HEK293T (cell line): Measurements from ENCODE around the gene TRPM2.

Experiments used
- BHLHE40 ChIP-seq: fragments of 450-650 bp; IDR thresholded peaks from 2 replicates; pipeline ENCODE4 v1.6.1; 2016; ENCODE audit warnings: mild to moderate bottlenecking, moderate library complexity, borderline replicate concordance
- FOXA1 ChIP-seq: fragments of 450-650 bp; IDR thresholded peaks from 2 replicates; pipeline ENCODE4 v1.6.1; 2016; ENCODE audit warnings: mild to moderate bottlenecking
- FOXM1 ChIP-seq: fragments of 450-650 bp; IDR thresholded peaks from 2 replicates; pipeline ENCODE4 v1.6.1; 2017; ENCODE audit warnings: mild to moderate bottlenecking, borderline replicate concordance
- SP1 ChIP-seq: fragments of 450-650 bp; IDR thresholded peaks from 2 replicates; pipeline ENCODE4 v1.6.1; 2017
- SUZ12 ChIP-seq: fragments of 450-650 bp; IDR thresholded peaks from 2 replicates; pipeline ENCODE4 v1.6.1; 2016; ENCODE audit warnings: mild to moderate bottlenecking
- TARDBP ChIP-seq: fragments of 450-650 bp; IDR thresholded peaks from 2 replicates; pipeline ENCODE4 v1.6.1; 2016
- ZNF384 ChIP-seq: fragments of 450-650 bp; IDR thresholded peaks from 2 replicates; pipeline ENCODE4 v1.6.1; 2016
- TF ChIP-seq, protein P1 (sequence below): fragments of 450-650 bp; IDR thresholded peaks from 2 replicates; pipeline ENCODE4 v1.6.1; 2016

DNA sequence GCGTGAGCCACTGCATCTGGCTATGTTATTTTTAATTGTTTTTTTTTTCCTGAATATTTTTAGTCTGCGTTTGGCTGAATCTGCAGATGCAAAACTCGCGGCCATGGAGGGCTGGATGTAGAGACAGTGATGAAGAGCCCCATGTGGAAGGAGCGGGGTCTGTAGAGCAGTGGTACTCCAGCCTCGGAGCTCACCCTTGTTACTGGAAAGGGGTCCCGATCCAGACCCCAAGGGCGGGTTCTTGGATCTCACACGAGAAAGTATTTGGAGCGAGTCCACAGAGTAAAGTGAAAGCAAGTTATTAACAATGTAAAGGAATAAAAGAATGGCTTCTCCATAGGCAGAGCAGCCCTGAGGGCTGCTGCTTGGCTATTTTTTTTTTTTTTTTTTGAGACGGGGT, 2.7 kb downstream of the TRPM2 start:
- TF ChIP-seq, protein P1, sequence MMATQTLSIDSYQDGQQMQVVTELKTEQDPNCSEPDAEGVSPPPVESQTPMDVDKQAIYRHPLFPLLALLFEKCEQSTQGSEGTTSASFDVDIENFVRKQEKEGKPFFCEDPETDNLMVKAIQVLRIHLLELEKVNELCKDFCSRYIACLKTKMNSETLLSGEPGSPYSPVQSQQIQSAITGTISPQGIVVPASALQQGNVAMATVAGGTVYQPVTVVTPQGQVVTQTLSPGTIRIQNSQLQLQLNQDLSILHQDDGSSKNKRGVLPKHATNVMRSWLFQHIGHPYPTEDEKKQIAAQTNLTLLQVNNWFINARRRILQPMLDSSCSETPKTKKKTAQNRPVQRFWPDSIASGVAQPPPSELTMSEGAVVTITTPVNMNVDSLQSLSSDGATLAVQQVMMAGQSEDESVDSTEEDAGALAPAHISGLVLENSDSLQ: no peak
- no peak for TF ChIP-seq BHLHE40
- no peak for TF ChIP-seq TARDBP
- no peak for TF ChIP-seq FOXM1
- TF ChIP-seq SP1: no peak
- no peak for TF ChIP-seq FOXA1
- TF ChIP-seq SUZ12: no peak
- TF ChIP-seq ZNF384: no peak
